H1 (cell line): Measurements from ENCODE around the gene GNG12. TPM values are rescaled to one million over a fixed set of nuclear protein-coding genes. Genes with fewer than 3 reads are reported as not detected.

Experiments
- CTCF ChIA-PET: fragments of 300-600 bp; sonication (Branson Sonifier 250); formaldehyde crosslinking; loops from one replicate; lab custom pipeline; 2021; ENCODE audit not compliant: partially characterized antibody; lab: Charles Lee
- POLR2A ChIA-PET: fragments of 300-600 bp; sonication (Branson Sonifier 250); formaldehyde crosslinking; loops from one replicate; lab custom pipeline; 2021; ENCODE audit warnings: inconsistent platforms; ENCODE audit not compliant: partially characterized antibody; lab: Charles Lee
- DNase-seq, 2 experiments: peaks; one replicate each; pipeline versions ENCODE4 v3.0.0 to v3.0.0-alpha.2; 2010 to 2022; ENCODE audit warnings: low spot score in 2 of 2, low read depth in 1 of 2, mixed read lengths in 1 of 2
- FAIRE-seq: peaks from 2 replicates; lab custom pipeline; 2011; peaks lifted over from hg19 to GRCh38; lab: Jason Lieb, UNC
- H2AFZ ChIP-seq: 2 replicates; pipeline ENCODE4 v1.8.1; 2012; ENCODE audit warnings: low read length, inconsistent platforms
- H2AK5ac ChIP-seq: 2 replicates; pipeline ENCODE4 v1.6.1; 2013; ENCODE audit warnings: low read depth, low read length
- H2BK120ac ChIP-seq: replicated peaks from 2 replicates; pipeline ENCODE3; 2013; ENCODE audit warnings: low read depth, low read length, inconsistent platforms
- H2BK12ac ChIP-seq: 2 replicates; pipeline ENCODE4 v1.6.1; 2013; ENCODE audit warnings: low read depth, low read length
- H2BK15ac ChIP-seq: 2 replicates; pipeline ENCODE4 v1.6.1; 2013; ENCODE audit warnings: low read length
- H2BK20ac ChIP-seq: 2 replicates; pipeline ENCODE4 v1.6.1; 2013; ENCODE audit warnings: low read length
- H2BK5ac ChIP-seq: 2 replicates; pipeline ENCODE4 v1.6.1; 2013; ENCODE audit warnings: low read depth, low read length
- H3K14ac ChIP-seq: 2 replicates; pipeline ENCODE4 v1.6.1; 2013; ENCODE audit warnings: inconsistent platforms; ENCODE audit not compliant: insufficient read length
- H3K18ac ChIP-seq: 2 replicates; pipeline ENCODE4 v1.6.1; 2013; ENCODE audit warnings: low read length; ENCODE audit errors: extremely low read depth
- H3K23ac ChIP-seq: 2 replicates; pipeline ENCODE4 v1.6.1; 2013; ENCODE audit warnings: inconsistent platforms; ENCODE audit not compliant: insufficient read length
- H3K23me2 ChIP-seq: 2 replicates; pipeline ENCODE4 v1.6.1; 2013; ENCODE audit warnings: low read depth, low read length
- H3K27ac ChIP-seq: 2 replicates; pipeline ENCODE4 v1.6.1; 2011; ENCODE audit warnings: low read depth, low read length, inconsistent platforms
- H3K27me3 ChIP-seq, 4 experiments: replicated peaks in 1 of 4; 1 replicate in 1 of 4; 2 replicates in 3 of 4; pipeline versions ENCODE4 v1.6.1 to v1.8.1; 2011 to 2013; ENCODE audit warnings: low read length in 3 of 4, mild to moderate bottlenecking in 3 of 4, inconsistent platforms in 2 of 4, mixed read lengths in 2 of 4, moderate library complexity in 1 of 4; ENCODE audit not compliant: control insufficient read depth in 3 of 4, insufficient read depth in 3 of 4; ENCODE audit errors: extremely low read depth in 1 of 4
- H3K36me3 ChIP-seq, 4 experiments: 2 replicates each; pipeline versions ENCODE4 v1.6.1 to v1.8.1; 2011 to 2013; ENCODE audit warnings: mild to moderate bottlenecking in 4 of 4, low read length in 3 of 4, moderate library complexity in 2 of 4, control low read depth in 1 of 4, inconsistent platforms in 1 of 4; ENCODE audit not compliant: insufficient read depth in 4 of 4, control insufficient read depth in 2 of 4
- H3K4ac ChIP-seq: replicated peaks from 2 replicates; pipeline ENCODE3; 2013; ENCODE audit warnings: low read length, low read depth, mixed read lengths, inconsistent platforms; ENCODE audit not compliant: insufficient read length
- H3K4me1 ChIP-seq, 4 experiments: replicated peaks in 1 of 4; 1 replicate in 1 of 4; 2 replicates in 3 of 4; pipeline versions ENCODE4 v1.6.1 to v1.8.1; 2011 to 2013; ENCODE audit warnings: low read length in 3 of 4, inconsistent platforms in 2 of 4, mixed read lengths in 1 of 4; ENCODE audit not compliant: insufficient read depth in 4 of 4, control insufficient read depth in 3 of 4
- H3K4me2 ChIP-seq, 2 experiments: 2 replicates each; pipeline versions ENCODE4 v1.6.1 to v1.8.1; 2011 to 2013; ENCODE audit warnings: low read depth in 2 of 2, low read length in 2 of 2, control low read depth in 1 of 2, inconsistent platforms in 1 of 2, mild to moderate bottlenecking in 1 of 2; ENCODE audit not compliant: insufficient read depth in 1 of 2
- H3K4me3 ChIP-seq, 4 experiments: fragments of 200-600, 300-600 bp in 1 of 4; sonication (generic), shearing (Covaris generic), sonication (Bioruptor Twin) in 1 of 4; 2 replicates each; pipeline versions ENCODE4 v1.5.1 to v1.8.1; 2011 to 2016; ENCODE audit warnings: low read length in 4 of 4, low read depth in 3 of 4, control low read depth in 2 of 4, inconsistent platforms in 2 of 4, mild to moderate bottlenecking in 2 of 4, mixed read lengths in 1 of 4, moderate library complexity in 1 of 4; ENCODE audit not compliant: insufficient read depth in 2 of 4; ENCODE audit errors: extremely low read depth in 1 of 4
- H3K56ac ChIP-seq: replicated peaks from 2 replicates; pipeline ENCODE3; 2013; ENCODE audit warnings: low read depth, mild to moderate bottlenecking, mixed read lengths, low read length, inconsistent platforms; ENCODE audit not compliant: insufficient read length
- H3K79me1 ChIP-seq: 2 replicates; pipeline ENCODE4 v1.6.1; 2013; ENCODE audit warnings: low read depth, low read length, control low read depth
- H3K79me2 ChIP-seq, 2 experiments: 2 replicates each; pipeline versions ENCODE4 v1.6.1 to v1.8.1; 2012 to 2013; ENCODE audit warnings: low read length in 2 of 2, mild to moderate bottlenecking in 2 of 2, inconsistent platforms in 1 of 2; ENCODE audit not compliant: insufficient read depth in 2 of 2, control insufficient read depth in 1 of 2
- H3K9ac ChIP-seq, 4 experiments: replicated peaks in 1 of 4; 1 replicate in 1 of 4; 2 replicates in 3 of 4; pipeline versions ENCODE4 v1.6.1 to v1.8.1; 2011 to 2013; ENCODE audit warnings: low read depth in 3 of 4, low read length in 3 of 4, control low read depth in 2 of 4, mild to moderate bottlenecking in 2 of 4, moderate library complexity in 2 of 4, inconsistent platforms in 1 of 4; ENCODE audit errors: extremely low read depth in 1 of 4
- H3K9me3 ChIP-seq, 2 experiments: 2 replicates each; pipeline versions ENCODE4 v1.6.1 to v1.8.1; 2012 to 2013; ENCODE audit warnings: mild to moderate bottlenecking in 2 of 2, moderate library complexity in 2 of 2, control low read depth in 1 of 2, inconsistent platforms in 1 of 2, low read depth in 1 of 2, low read length in 1 of 2, mixed read lengths in 1 of 2; ENCODE audit not compliant: insufficient read depth in 2 of 2
- H4K20me1 ChIP-seq, 2 experiments: replicated peaks in 1 of 2; 2 replicates each; pipeline versions ENCODE3 to v1.8.1; 2011 to 2013; ENCODE audit warnings: inconsistent platforms in 2 of 2, low read length in 2 of 2, mild to moderate bottlenecking in 1 of 2; ENCODE audit not compliant: insufficient read depth in 2 of 2, control insufficient read depth in 1 of 2
- H4K5ac ChIP-seq: 2 replicates; pipeline ENCODE4 v1.6.1; 2013; ENCODE audit warnings: low read length, low read depth, mixed read lengths, inconsistent platforms; ENCODE audit not compliant: insufficient read length
- H4K8ac ChIP-seq: 2 replicates; pipeline ENCODE4 v1.8.0; 2013; ENCODE audit warnings: mild to moderate bottlenecking, moderate library complexity, low read length, inconsistent platforms; ENCODE audit not compliant: insufficient read depth; ENCODE audit errors: extremely low read depth
- H4K91ac ChIP-seq: replicated peaks from 2 replicates; pipeline ENCODE3; 2013; ENCODE audit warnings: low read length, mixed read lengths, inconsistent platforms; ENCODE audit not compliant: insufficient read length
- CTBP2 ChIP-seq: IDR thresholded peaks from 2 replicates; pipeline ENCODE4 v1.7.0; 2011; ENCODE audit warnings: borderline replicate concordance, mild to moderate bottlenecking, moderate library complexity, mixed read lengths, low read length; ENCODE audit not compliant: insufficient read depth, insufficient read length
- EP300 ChIP-seq, 2 experiments: IDR thresholded peaks; 1 replicate in 1 of 2; 2 replicates in 1 of 2; pipeline ENCODE4 v1.6.1; 2011 to 2012; ENCODE audit warnings: low read depth in 2 of 2, low read length in 2 of 2, mild to moderate bottlenecking in 2 of 2, borderline replicate concordance in 1 of 2, inconsistent platforms in 1 of 2, moderate library complexity in 1 of 2
- EZH2 ChIP-seq: fragments of 200-600 bp; sonication (generic); IDR thresholded peaks from 2 replicates; pipeline ENCODE4 v1.7.1; 2012; ENCODE audit warnings: low read depth, mild to moderate bottlenecking, moderate library complexity, low read length, inconsistent platforms; ENCODE audit not compliant: severe bottlenecking
- KDM4A ChIP-seq: IDR thresholded peaks from one replicate; pipeline ENCODE4 v1.7.1; 2012; ENCODE audit warnings: low read depth, mild to moderate bottlenecking, moderate library complexity, low read length, inconsistent platforms; ENCODE audit not compliant: severe bottlenecking
- POLR2A ChIP-seq, 2 experiments: IDR thresholded peaks; 1 replicate in 1 of 2; 2 replicates in 1 of 2; pipeline ENCODE4 v1.6.1; 2011; ENCODE audit warnings: low read depth in 2 of 2, low read length in 2 of 2, mild to moderate bottlenecking in 2 of 2; ENCODE audit errors: control extremely low read depth in 1 of 2
- RBBP5 ChIP-seq: IDR thresholded peaks from 2 replicates; pipeline ENCODE4 v1.7.1; 2012; ENCODE audit warnings: low read depth, mild to moderate bottlenecking, inconsistent platforms, low read length, moderate library complexity, borderline replicate concordance
- SIRT6 ChIP-seq: IDR thresholded peaks from one replicate; pipeline ENCODE4 v1.7.1; 2012; ENCODE audit warnings: low read length, inconsistent platforms
- SP2 ChIP-seq: IDR thresholded peaks from 2 replicates; pipeline ENCODE4 v1.6.1; 2012; ENCODE audit warnings: mild to moderate bottlenecking, low read length, inconsistent platforms
- YY1 ChIP-seq: IDR thresholded peaks from 2 replicates; pipeline ENCODE4 v1.6.1; 2011; ENCODE audit warnings: low read depth, mild to moderate bottlenecking, low read length
- WGBS, 2 experiments: shearing (Covaris generic) in 1 of 2; methylation state at CpG; one replicate each; pipeline versions ENCODE4 v1.1.6 to v1.1.7; 2013 to 2015; ENCODE audit warnings: low lambda C conversion rate in 2 of 2, mixed read lengths in 2 of 2, inconsistent platforms in 1 of 2, low coverage in 1 of 2, missing lambda C conversion rate in 1 of 2; ENCODE audit not compliant: insufficient replicate concordance in 2 of 2, insufficient coverage in 1 of 2, insufficient read length in 1 of 2; ENCODE audit errors: extremely low coverage in 1 of 2, missing lambda C conversion rate in 1 of 2; 5-methylcytosine and 5-hydroxymethylcytosine counted together
- polyA plus RNA-seq, 7 experiments: library from polyadenylated mRNA; depleted of rRNA in 3 of 7; stranded (reverse) in 5 of 7; unstranded in 2 of 7; fragments of >200 nt in 5 of 7; fragments of 200-250 nt in 2 of 7; gene quantifications; 1 replicate in 5 of 7; 2 replicates in 1 of 7; 4 replicates in 1 of 7; pipeline versions ENCODE4 v1.2.1 to v1.2.3, GENCODE V29; 2011 to 2013; ENCODE audit warnings: missing spikeins in 2 of 7, mixed read lengths in 2 of 7
- total RNA-seq: library from RNA; stranded (reverse); fragmentation: NEBNext Ultra II Directional; extraction: Animal tissue kit (Norgen Biotek cat#: 25700); gene quantifications from 2 replicates; pipeline ENCODE4 v1.2.1, GENCODE V29; 2021
- TF ChIP-seq, protein P1 (sequence below): IDR thresholded peaks from 2 replicates; pipeline ENCODE4 v1.6.1; 2012; ENCODE audit warnings: low read length, inconsistent platforms

GNG12 gene
- total and polyA plus RNA-seq, 2 of the 8 experiments (the other 6 are each of a cell fraction or from before 2014, with no cell fraction given), result 11.4 to 35.8 TPM

DNA sequence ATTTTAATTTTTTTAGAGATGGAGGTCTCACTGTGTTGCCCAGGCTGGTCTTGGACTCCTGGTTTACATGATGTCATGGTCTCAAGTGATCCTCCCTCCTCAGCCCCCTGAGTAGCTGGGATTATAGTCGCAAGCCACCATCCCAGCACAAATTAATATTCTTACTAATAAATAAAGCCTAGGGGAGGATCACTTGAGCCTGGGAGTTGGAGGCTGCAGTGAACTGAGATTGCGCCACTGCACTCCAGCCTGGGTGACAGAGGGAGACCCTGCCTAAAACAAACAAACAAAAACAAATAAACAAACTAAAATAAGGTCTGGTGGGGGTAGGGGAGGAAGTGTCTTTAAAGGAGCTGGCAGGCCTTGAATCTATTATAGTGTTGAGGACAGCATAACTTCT, 157.0 kb downstream of the GNG12 start:
- H2BK20ac ChIP-seq, result no peak overlapping the region
- no peaks in the 10 kb centered on the region for H3K27me3 ChIP-seq
- no peak overlapping the region for H3K18ac ChIP-seq
- H3K4me1 ChIP-seq, result no peaks in the 10 kb centered on the region
- H3K4me2 ChIP-seq, result no peak overlapping the region
- H3K14ac ChIP-seq, result no peak overlapping the region
- H3K79me2 ChIP-seq, result no peaks in the 10 kb centered on the region
- H4K8ac ChIP-seq, result no peak overlapping the region
- no peaks in the 10 kb centered on the region for H3K9me3 ChIP-seq
- no peak overlapping the region for H2AFZ ChIP-seq
- 85% methylated on average over 2 of the region's 2 CpGs; no CpG with 5 or more reads in 1 of the 2 experiments for WGBS, 2 experiments
- H3K79me1 ChIP-seq, result no peaks in the 10 kb centered on the region
- H4K5ac ChIP-seq, result no peak overlapping the region
- no peak overlapping the region for H2BK120ac ChIP-seq
- H3K36me3 ChIP-seq, result no peaks in the 10 kb centered on the region
- POLR2A ChIA-PET, result interaction anchor here (7.3 kb wide), 1 partner anchor 10 kb away, joined by 34 read pairs; the partner anchor contains the start of gene GADD45A
- no peak overlapping the region for H3K27ac ChIP-seq
- H4K20me1 ChIP-seq, result no peaks in the 10 kb centered on the region
- H3K4me3 ChIP-seq, result no peak overlapping the region
- DNase-seq (no peak), FAIRE-seq (no peak)
- no peaks in the 10 kb centered on the region; the same call in 1 of the 2 replicates for H3K23me2 ChIP-seq
- CTCF ChIA-PET, result interaction anchor here (0.8 to 5.0 kb wide), 12 partner anchors 12 to 154 kb away, joined by 3 to 29 read pairs (median 4); no protein-coding TSS in a partner anchor
- H2BK15ac ChIP-seq, result no peak overlapping the region
- TF ChIP-seq, protein P1, sequence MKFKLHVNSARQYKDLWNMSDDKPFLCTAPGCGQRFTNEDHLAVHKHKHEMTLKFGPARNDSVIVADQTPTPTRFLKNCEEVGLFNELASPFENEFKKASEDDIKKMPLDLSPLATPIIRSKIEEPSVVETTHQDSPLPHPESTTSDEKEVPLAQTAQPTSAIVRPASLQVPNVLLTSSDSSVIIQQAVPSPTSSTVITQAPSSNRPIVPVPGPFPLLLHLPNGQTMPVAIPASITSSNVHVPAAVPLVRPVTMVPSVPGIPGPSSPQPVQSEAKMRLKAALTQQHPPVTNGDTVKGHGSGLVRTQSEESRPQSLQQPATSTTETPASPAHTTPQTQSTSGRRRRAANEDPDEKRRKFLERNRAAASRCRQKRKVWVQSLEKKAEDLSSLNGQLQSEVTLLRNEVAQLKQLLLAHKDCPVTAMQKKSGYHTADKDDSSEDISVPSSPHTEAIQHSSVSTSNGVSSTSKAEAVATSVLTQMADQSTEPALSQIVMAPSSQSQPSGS, result no peak
- TF ChIP-seq EP300 (IDR thresholded peaks at IDR 0.05; ENCODE audit: borderline replicate concordance in 1 of 2, low read depth in 2 of 2, low read length in 2 of 2), result no peak
- no peak for TF ChIP-seq YY1
- TF ChIP-seq POLR2A (IDR thresholded peaks at IDR 0.05; ENCODE audit: control extremely low read depth in 1 of 2, low read depth in 2 of 2, low read length in 2 of 2), result no peak
- no peak for TF ChIP-seq EZH2
- no peak for TF ChIP-seq CTBP2
- no peak for TF ChIP-seq SIRT6
- TF ChIP-seq KDM4A, result no peak
- no peak for TF ChIP-seq SP2
- no peak for TF ChIP-seq RBBP5
- H2BK5ac ChIP-seq, result no peak overlapping the region
- no peak overlapping the region for H3K9ac ChIP-seq
- no peak overlapping the region for H2BK12ac ChIP-seq
- H3K23ac ChIP-seq, result no peak overlapping the region
- no peak overlapping the region for H3K56ac ChIP-seq
- H2AK5ac ChIP-seq, result no peak overlapping the region
- H4K91ac ChIP-seq, result no peak overlapping the region
- no peak overlapping the region for H3K4ac ChIP-seq
